ENCODE data around the gene EFL1.

GRCh38 chr15:82228750-82229149, 33.8 kb downstream of the EFL1 start:
- no peak for TF ChIP-seq CTCF (IDR thresholded peaks at IDR 0.05)
- no peak for TF ChIP-seq EP300 (IDR thresholded peaks at IDR 0.05)

Measured in suprapubic skin (tissue), 3 donors.